NCI-H524 treated with DMSO at 0.1 percent for 48 hours (cell line): ENCODE results near the gene MAGI1.
"Not testable (repeated sequence)": the region's sequence is repeated elsewhere in the genome, so short reads cannot be mapped to it uniquely, and the experiment has no call there.

Experiments
- DNase-seq: peaks from one replicate; lab custom pipeline; 2025; lab: John Stamatoyannopoulos, UW

The MAGI1 gene

DNA sequence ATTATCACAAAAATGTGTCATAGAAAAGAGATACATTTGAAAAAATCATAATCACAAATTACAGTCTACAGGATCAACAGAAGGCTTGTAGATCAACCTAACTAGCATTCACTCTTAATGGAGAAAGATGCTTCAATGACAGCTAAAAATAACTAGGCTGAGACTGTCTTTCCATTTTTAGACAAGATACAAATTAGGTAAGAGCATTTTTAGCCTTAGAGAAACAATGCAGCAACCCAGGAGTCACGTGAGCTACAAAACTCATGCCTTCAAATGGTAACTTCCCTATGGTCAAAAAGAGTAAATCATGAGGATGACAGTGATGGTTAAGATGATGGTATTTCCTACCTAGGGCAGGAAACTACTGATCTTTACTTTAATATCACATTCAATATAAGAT is 415.4 kb downstream of the MAGI1 start:
- no peak for DNase-seq

DNA sequence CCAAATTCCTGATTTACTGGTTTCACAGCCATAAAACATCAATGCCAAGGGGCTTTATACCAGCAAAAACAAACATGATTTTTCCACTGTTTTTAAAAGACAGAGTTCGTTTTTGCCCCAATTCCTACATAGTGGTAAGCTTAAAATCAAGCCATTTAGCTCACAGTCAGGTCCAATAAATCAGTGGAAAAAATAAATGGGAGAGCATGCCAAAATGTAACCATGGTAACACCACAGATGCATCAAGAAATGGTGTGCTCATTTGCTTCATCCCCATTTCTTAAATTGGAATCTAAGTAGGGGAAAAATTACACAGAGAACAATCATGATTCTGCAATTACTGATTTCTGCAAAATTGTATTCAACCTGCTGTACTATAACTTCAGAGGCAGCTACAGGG is 418.8 kb downstream of the MAGI1 start:
- no peak for DNase-seq

- no peak for DNase-seq
Measured at GRCh38 chr3:65619451-65619881, 419.3 kb downstream of the MAGI1 start.

DNA sequence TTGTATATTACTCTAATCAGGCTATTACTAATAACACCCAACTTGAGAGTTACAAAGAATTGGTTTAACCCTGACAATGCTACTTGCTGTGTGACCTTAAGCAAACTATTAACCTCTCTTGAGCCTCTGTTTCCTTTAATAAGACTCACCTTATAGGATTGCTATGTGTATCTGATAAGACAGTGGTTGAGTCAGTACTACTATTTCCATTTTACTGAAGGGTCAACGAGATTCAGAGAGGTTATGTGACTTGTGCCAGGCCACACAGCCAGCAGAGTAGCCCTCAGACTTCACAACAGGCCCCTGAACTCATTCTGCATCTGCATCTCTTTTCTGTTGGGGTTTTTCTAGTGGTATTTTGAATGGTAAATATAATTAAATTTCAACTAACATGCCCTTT is 420.1 kb downstream of the MAGI1 start:
- no peak for DNase-seq

GRCh38 chr3:65617787-65618186 is 420.9 kb downstream of the MAGI1 start:
- DNase-seq: no peak

DNA sequence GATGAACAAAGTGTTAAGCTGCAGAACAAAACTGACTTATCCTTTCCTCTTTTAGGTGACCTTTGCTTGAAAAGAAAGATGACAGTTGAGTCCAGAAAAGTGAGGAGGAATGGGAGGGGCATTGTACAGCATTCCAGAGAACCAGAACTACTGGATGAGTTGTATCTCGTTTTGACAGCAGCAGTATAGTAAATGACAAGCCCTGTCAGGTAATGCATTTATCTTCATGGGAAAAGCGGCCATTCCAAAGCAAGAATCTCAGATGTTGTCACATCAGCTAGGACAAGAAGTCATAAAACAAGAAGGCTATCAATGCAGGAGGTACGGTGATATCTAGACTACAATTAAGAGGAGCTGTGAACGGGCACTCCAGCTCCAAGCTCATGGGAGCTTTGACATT is 421.5 kb downstream of the MAGI1 start:
- DNase-seq: no peak

DNA sequence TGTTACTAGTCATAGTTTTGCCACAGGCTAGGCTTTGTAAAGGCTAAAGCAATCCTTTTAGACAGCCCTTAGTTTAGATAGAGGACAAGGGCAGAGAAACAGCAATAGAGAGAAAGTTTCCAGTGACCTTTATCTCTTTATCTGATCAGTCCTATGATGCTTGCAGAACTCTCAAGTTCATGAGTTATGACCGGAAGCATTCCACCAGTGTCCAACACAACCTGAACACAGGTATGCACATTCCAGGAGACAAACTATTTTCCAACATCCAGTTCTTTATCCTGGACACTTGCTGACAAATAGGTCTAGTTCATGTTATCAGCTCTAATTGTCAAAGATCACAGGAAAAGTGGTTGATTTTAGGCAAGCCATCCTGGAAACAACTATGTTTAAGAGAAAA is 422.2 kb downstream of the MAGI1 start:
- no peak for DNase-seq

- no peak for DNase-seq
Measured at GRCh38 chr3:65615329-65615728, 423.4 kb downstream of the MAGI1 start.

DNA sequence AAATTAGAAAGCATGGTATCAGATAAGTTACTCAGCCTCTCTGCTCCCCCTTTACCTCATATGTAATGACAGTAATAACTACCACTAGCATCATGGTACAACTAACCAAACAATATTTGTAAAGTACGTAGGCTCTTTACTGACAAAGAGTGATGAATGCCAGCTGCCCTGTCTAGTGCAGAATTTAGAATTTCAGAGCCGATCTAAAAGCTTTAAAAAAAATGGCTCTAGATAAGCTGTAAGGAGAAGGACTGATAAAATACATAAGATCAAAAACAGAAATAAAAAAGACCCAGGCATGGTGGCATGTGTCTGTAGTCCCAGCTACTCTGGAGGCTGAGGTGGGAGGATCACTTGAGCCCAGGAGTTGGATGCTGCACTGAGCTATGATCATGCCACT is 424.1 kb downstream of the MAGI1 start:
- DNase-seq: no peak

DNA sequence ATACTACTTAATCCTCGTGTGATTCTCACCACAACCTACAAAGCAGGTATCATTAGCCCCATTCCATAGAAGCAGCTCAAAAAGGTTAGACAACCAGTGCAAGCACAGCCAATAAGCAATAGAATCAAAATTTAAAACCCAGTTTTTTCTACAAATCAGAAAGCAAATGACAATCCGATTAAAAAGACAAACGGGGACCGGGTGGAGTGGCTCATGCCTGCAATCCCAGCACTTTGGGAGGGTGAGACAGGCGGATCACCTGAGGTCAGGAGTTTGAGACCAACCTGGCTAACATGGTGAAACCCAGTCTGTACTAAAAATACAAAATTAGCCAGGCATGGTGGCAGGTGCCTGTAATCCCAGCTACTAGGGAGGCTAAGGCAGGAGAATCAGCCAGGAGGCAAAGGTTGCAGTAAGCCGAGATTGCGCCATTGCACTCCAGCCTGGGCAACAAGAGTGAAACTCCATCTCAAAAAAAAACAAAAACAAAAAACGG is 430.7 kb downstream of the MAGI1 start:
- DNase-seq: not testable (repeated sequence)

- no peak for DNase-seq
Measured at GRCh38 chr3:65607101-65607500, 431.6 kb downstream of the MAGI1 start.

DNA sequence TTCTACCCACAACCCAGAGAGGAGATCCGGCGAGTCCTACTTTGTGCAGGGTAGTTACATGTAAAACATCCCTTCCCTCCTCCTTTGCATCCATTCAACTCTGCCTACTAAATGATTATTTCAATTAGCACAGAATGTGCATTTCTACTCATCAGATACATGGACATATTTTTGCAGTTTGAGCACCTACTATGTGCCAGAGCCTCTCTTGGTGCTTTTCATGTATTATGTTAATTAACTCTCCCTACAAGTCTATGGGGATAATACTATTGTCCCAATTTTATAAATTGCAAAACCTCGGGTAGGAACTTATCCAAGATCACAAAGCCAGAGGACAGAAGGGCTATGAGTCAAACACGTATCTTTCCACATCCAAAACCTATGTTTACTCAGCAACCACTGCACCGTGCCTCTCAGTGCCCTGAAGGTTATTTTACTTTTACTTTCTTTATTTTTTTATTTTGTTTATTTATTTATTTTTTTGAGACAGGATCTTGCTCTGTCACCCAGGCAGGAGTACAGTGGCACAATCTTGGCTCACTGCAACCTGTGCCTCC is 432.8 kb downstream of the MAGI1 start:
- DNase-seq: no peak

DNA sequence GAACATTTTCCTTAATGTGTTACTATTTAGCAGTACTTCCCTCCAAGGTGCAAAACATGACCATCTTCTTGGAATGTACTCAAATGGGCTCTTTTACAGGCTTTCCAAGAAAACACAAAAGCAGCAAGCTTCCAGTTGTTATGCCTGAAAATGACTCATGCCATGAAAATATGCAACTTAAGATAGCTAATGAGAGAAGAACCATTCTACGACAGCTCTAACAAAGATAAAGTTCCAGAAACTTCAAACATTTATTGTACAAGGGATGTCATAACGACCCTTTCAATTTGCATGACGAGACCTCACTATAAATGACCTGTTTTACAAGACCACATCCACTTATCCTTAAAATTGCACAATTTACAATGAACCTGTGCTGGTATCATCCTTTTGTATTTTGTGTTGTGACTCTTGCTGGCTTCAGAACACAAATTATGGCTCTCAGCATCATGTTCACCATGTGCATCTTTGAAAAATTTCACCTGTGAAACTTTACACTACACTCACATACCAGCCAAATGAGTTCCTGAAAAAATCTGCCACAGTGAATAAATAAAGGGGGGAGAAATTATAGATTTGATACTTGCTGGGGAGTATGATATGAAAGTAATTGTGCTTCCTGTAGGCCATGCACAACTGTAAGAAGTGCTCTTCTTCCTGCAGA is 433.7 kb downstream of the MAGI1 start:
- no peak for DNase-seq

DNA sequence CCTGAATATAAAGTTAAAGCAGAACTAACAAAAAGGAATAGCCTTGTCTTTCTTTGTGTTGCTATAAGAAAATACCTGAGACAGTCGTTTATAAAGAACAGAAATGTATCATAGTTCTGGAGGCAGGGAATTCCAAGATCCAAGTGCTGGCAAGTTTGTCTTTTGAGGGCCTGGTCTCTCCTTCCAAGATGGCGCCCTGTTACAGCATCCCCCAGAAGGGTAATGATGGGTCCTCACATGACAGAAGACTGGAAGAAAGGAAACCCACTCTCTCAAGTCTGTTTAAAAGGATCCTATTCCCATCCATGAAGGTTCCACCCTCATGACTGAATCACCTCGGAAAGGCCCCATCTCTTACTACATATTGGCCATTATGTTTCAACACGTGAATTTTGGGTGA is 435.1 kb downstream of the MAGI1 start:
- no peak for DNase-seq

- no peak for DNase-seq
Measured at GRCh38 chr3:65600888-65601287, 437.8 kb downstream of the MAGI1 start.

GRCh38 chr3:65597952-65598413 is 440.7 kb downstream of the MAGI1 start:
- no peak for DNase-seq

- peak; percentile 74 for DNase-seq
Measured at GRCh38 chr3:65597226-65597951, 441.3 kb downstream of the MAGI1 start.

DNA sequence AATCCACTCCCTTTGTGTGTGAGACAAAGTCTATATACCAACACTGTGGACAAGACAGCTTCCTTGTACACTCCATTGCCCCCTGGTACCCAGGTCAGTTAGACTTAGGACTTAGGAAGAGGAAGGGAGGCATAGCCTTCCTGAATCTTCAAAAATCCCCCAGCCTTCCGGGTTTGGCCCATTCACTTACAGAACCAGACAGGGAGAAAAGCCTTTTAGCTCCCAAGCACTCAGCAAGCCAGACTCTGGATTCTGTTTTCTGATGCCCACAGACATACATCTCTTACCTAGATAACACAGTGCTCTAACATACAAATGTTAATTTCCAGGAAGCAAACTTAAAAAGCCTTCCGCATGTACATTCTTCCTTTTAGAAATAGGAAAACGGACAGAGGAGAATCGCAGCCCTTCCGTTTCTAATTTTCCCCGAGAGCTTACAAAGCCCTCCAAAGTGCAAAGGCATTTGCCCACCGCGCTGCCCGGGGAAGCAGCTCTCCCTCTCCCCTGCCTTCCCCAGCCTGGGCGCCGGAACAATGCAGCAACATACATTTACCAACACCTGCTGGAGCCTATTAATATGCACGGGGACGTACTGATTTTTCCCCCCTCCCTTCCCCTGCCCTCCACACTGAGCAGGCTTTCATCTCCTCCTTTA is 442.0 kb downstream of the MAGI1 start:
- peak; percentile 59 for DNase-seq

- DNase-seq: no peak
Measured at GRCh38 chr3:65596029-65596300, 442.8 kb downstream of the MAGI1 start.

DNA sequence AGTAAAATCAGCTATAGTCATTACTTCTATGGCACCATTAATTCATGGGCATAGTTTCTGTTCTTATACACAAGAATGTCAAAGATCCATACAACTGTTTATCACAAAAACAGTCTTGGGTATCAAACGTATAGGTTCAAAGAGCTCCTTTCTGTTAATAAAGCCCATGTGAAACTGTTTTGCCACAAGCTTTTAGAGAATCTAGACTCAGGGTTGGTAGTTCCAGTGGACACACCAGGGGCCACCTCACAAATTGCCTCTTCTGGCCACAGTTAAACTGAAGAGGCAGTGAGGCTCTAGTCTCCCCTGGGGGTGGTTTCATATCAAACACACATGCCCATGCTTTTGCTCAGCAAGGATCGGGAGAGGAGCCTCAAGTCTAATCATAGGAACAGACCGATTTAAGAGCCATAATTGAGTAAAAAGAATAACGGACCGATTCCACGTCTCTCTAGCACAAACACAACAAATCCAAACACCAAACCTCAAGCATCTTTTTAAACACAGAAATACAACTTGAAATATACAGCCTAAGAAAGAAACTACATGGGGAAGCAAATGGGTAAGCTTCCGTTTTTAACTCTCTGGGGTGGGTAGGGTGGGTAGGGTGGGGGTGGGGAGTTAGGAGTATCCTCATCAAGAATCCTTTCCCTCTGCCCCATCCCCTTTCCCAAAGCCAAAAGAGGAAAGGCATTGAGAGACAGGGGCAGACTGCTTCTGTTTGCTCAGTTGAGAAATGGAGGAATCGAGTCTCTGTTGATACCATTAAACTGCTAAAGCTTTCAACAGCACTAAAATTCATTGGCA is 443.3 kb downstream of the MAGI1 start:
- DNase-seq: no peak

DNA sequence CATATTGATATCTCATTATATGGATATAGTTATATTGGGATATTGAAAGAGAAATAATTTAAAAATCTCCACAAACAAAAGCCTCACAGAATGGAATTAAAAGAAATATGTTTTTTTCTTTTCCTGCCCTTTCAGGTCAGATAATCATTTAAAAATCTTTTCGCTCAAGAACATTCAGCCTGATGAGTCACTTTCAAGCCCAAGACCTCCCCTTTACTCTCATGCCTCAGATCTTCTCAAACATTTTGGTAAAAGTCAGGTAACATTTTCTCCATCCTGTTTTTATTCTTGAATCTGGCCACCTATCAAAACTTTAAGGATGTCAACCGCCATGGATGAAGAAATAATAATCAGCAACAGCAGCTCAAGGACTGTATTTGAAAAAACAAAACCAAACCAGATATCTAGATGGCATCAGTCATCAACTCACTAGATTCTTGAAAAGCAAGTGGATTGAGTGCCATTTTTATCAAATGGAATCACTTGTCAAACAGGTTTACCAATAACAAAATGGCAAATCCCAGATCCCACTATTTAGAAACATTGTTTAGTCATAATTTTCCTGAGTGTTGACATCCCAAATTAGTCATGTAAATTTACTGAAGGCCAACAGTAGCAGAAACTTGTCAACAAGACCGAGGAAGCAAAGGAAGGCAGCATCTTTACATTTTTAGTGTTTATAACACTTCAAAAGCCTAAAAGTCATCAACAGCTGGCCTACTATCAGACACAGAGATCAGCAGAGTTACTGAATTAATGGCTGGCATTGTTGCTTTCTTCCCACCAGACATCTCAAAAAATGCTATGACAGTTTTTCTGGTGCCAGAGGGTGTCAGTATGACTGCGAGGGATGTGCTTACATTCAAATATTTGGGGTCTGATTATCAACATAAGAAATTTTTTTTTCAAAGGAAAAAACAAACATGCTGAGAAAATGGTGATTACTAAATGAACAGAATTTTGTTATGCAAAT is 444.7 kb downstream of the MAGI1 start:
- DNase-seq: no peak
